Fibroblast of skin of right biceps (primary cell): ENCODE data around the gene SPRING1.

Experiments used
- DNase-seq: peaks from one replicate; pipeline ENCODE4 v3.0.0-alpha.2; 2013

The SPRING1 gene

GRCh38 chr12:116707751-116708150 lies 30.1 kb downstream of the SPRING1 start:
- no peak for DNase-seq

DNA sequence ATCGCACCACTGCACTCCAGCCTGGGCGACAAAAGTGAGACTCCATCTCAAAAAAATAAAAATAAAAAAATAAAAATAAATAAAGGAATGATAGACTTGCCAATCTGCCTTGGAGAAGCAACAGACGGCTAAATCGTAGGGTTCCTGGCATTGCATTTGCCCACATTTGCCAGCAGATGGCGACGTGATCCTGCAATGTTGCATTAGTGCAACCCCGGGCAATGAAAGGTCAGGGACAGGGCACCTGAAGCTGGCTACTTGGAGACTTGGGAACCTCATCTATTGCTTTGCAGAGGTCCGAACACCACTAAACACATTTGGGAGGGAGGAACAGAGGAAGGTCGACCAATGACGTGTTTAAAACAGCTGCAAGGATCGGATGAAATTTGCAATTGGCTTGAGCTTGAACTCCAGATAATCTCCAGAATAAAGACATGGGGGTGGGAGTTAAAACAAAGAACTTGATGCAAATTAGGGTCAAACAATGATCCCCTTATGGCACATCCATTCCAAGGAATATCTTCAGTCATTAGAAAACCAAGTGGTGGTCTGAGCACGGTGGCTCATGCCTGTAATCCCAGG lies 34.6 kb downstream of the SPRING1 start:
- peak; percentile 49 for DNase-seq

- DNase-seq: no peak
Observed at GRCh38 chr12:116701432-116701831, 36.4 kb downstream of the SPRING1 start.

GRCh38 chr12:116700066-116700465 lies 37.8 kb downstream of the SPRING1 start:
- no peak for DNase-seq

GRCh38 chr12:116698554-116699075 lies 39.3 kb downstream of the SPRING1 start:
- no peak for DNase-seq

GRCh38 chr12:116698116-116698515 lies 39.8 kb downstream of the SPRING1 start:
- DNase-seq: no peak

GRCh38 chr12:116697716-116698115 lies 40.2 kb downstream of the SPRING1 start:
- no peak for DNase-seq

GRCh38 chr12:116697305-116697704 lies 40.6 kb downstream of the SPRING1 start:
- peak; percentile 35 for DNase-seq

DNA sequence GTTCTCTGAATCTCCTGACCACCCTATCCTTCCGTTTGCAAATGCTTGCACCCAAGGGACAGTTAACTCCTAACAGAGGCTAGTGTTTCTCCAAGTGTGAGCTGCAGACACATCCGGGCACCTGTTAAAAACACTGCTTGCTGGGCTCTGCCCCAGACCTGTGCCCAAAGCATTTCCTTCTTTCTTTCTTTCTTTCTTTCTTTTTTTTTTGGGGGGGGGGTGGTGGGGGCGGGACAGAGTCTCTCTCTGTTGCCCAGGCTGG lies 42.5 kb downstream of the SPRING1 start:
- no peak for DNase-seq

GRCh38 chr12:116694653-116695463 lies 43.0 kb downstream of the SPRING1 start:
- DNase-seq: no peak

GRCh38 chr12:116693286-116694227 lies 44.3 kb downstream of the SPRING1 start:
- no peak for DNase-seq

DNA sequence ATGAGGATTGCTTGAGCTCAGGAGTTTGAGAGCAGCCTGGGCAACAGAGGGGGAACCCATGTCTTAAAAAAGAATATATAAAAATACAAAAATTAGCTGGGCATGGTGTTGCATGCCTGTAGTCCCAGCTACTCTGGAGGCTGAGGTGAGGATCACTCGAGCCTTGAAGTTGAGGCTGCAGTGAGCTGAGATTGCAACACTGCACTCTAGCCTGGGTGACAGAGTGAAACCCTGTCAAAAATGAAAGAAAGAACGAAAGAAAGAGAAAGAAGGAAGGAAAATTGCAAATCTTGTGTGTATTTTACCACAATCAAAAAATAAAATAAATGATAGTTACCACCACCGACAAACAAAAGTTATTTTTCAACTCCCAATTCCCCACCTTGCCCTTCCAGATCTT lies 45.3 kb downstream of the SPRING1 start:
- no peak for DNase-seq

DNA sequence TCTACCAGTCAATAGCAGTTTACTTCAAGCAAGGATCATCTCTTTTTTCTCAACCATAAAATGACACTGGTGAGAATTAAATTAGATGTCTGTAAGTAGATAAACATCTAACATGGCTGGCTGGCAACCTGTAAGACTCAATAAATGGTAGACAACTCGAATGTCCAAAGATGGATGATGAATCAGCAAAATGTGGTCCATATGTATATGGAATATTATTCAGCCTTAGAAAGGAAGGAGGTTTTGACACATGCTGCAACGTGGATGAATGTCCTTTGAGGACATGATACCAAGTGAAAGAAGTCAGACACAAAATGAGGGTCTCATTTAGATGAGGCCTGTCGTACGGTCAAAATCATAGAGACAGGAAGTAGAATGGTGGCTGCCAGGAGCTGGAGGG lies 46.2 kb downstream of the SPRING1 start:
- no peak for DNase-seq

DNA sequence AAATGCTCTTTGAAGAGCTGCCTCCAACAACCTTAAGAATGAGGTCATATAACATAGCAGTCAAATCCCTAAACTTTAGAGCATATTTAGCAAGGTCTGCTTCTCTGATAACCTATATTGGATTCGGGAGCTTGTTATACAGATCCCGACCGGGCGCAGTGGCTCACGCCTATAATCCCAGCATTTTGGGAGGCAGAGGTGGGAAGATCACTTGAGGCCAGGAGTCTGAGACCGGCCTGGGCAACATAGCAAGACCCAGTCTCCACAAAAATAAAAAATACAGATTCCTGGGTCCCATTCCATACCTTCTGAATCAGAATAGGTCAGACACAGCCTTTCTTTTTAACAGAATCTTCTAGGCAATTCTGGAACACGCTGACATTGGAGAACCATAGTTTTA lies 46.7 kb downstream of the SPRING1 start:
- no peak for DNase-seq

DNA sequence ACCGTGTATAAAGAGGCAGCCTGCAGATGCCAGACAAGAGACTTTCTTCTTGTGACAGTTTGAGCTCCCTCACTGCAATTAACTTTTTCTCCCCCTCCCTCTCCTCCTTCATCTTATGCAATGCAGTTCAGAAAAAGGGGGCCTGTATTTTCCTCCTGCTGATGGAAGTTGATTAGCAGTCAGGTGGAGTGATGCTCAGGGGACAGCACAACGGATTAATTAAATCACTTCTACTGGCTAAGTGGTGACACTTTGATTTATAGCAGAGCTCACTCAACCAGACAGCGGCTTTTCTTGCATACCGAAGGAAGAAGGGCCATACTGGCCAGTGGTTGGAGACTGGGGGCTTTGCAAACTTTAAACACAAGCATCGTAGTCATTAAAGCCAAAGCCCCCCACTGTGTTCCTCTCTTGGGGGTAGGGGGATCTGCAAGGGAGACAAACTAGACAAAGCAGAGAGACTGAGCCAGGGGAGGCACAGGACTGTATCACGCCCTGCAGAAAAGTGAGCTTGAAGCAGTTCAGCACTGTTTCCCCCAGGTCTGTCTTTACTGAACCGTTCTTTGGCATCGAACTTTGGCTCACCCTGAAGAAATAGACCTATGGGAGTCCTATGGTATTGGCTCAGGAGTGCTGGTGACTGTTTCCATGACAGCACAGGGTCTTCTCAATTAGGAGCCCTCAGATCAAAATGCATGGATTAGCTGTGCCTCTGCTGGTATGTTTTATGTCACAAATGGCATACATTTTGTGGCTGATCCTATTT lies 47.7 kb downstream of the SPRING1 start:
- DNase-seq: no peak

GRCh38 chr12:116689521-116689920 lies 48.3 kb downstream of the SPRING1 start:
- no peak for DNase-seq
